Activated CD8-positive, alpha-beta memory T cell treated with anti-CD3 and anti-CD28 coated beads, Interleukin-2, amount 50 U/mL, for 1 hour (primary cell): ENCODE results near the gene PHACTR2.
"Not testable (repeated sequence)": the region's sequence is repeated elsewhere in the genome, so short reads cannot be mapped to it uniquely, and the experiment has no call there.

Source experiments
- DNase-seq: peaks from one replicate; pipeline ENCODE4 v3.0.0-alpha.2; 2020; ENCODE audit errors: extremely low read depth

PHACTR2 gene

DNA sequence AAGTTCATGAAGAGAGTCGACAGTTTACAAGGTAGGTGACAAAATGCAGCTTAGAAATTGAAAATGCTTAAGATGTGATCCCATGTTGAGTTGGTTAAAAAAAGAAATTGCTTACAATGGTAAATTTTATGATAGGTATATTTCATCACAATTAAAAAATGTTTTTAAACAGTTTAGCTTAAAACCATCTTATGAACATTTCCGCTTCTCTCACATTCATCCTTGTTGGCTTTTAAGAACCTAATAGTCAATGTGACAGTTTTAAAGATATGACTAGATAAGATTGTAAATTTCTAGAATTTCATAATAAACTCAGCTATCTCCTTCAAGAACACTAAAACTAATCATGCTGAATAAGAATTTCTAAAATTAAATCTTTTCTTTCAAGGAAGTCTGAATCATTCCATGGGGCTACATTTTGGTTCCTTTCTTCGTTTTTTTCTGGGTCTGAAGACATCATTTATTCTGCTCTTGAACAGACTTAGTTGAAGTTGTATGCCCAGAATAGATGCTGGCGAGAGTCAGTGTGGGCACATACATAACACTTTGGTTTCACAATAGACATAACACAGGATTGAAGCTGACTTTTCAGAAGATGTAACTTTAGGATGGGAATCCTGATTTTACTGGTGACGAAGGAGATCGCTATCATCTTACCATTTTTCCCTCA, 129.5 kb downstream of the PHACTR2 start:
- no peak for DNase-seq

DNA sequence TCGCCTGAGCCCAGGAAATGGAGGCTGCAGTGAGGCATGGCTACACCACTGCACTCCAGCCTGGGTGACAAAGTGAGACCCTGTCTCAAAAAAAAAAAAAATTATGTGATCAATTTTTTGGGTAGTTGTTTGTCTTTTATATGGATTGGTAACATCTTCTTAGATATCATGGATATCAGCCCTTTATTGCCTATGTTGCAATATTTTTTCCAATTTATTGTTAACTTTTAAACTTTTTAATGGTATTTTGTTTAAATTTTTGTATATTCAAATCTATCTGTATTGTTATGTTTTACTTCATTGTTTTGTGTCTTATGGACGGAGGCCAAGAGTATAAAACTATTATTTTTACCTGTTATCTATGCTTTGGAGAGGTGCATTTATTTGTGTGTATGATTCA, 133.0 kb downstream of the PHACTR2 start:
- DNase-seq = no peak

GRCh38 chr6:143811501-143812157, 133.9 kb downstream of the PHACTR2 start:
- no peak for DNase-seq

DNA sequence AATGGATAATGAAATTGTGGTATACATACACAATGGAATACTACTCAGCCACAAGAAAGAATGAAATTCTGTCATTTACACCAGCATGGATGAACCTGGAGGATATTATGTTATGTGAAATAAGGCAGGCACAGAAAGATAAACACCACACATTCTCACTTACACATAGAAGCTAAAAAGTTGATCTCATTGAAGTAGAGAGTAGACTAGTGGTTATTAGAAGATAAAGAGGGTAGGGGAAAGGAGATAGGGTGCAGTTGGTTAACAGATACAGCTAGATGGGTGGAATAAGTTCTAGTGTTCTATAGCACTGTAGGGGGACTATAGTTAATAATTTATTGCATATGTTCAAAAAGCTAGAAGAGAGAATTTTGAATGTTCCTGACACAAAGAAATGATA, 139.9 kb downstream of the PHACTR2 start:
- DNase-seq = no peak

DNA sequence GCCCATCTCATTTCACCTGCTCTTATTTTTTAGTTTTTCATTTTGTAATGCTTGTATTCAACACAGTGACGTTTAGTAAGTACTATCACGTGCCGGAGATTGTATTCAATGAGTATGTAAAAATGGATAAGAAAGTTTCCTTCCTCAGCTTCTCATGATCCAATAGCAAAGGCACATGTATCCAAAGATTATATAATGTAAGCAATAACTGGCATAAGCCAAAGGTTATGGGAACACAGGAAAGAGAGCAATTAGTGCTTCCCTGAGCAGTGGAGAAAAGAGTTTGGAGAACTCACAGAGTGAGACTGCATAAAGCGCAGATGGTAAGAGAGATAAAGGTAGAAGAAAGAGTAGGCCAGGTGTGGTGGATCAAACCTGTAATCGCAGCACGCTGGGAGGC, 143.6 kb downstream of the PHACTR2 start:
- DNase-seq = no peak

GRCh38 chr6:143822584-143823024, 144.8 kb downstream of the PHACTR2 start:
- no peak for DNase-seq

DNA sequence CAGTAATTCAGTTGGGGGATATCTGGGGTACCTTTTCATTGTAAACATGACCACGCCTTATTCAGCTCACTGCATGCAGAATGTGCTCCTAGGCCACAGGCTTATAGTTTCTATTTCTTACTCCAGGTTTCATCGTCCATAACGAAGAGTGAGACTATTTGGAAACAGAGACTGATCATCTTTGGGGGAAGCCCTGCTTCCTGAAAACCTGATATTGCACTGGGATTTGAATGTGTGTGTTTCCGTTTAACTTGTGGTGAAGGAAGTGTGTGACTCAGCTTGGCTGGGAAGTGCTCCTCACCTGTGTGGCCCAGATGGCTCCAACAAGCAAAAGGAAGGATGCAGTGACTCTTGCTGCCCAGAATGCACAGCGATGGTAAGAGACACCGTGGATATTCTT, 145.8 kb downstream of the PHACTR2 start:
- DNase-seq = no peak

DNA sequence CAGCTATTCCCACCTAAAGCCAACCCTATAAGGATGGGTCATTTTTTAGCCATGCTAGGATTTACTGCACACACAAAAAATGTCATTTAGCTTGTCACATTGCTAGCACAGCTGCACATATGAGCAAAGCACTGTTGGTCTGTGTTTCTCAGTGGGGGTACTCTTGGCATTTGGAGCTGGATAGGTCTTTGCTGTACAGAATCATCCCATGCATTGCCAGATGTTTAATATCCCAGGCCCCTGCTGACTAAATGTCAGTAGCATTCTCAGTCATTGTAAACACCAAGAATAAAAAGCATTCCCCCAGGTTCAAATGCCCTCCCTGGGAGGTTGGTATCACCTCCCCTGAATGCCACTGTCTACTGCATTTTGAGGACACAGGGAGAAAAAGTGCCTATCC, 150.8 kb downstream of the PHACTR2 start:
- no peak for DNase-seq

DNA sequence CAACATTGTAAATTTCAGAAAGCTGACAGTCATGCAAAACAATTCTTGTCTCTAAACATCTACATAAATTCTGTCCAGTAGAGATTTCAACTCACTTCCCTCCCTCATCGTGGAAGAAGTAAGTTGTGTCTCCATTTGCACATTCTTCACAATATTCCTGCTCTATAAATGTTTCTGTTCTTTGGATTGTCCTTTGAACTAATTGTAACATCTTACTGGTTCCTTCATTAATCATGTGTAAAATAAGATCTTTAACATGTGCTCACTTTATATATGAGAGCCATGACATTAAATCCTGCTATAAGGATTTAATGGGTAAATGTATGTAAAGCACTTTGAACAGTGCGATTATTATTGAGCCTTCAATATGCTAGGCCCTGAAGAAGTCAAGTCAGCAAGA, 158.4 kb downstream of the PHACTR2 start:
- no peak for DNase-seq

- no peak for DNase-seq
These were observed 160.6 kb downstream of the PHACTR2 start for GRCh38 chr6:143838395-143838794.

- DNase-seq = no peak
These were observed 161.4 kb downstream of the PHACTR2 start for GRCh38 chr6:143839196-143839595.

GRCh38 chr6:143840595-143841265, 163.0 kb downstream of the PHACTR2 start:
- DNase-seq = no peak

- no peak for DNase-seq
These were observed 164.7 kb downstream of the PHACTR2 start for GRCh38 chr6:143842461-143842901.

GRCh38 chr6:143842902-143843676, 165.3 kb downstream of the PHACTR2 start, which contains the start of gene LTV1:
TSS of gene LTV1 (plus strand) at chr6:143843338. CDS start at chr6:143843478, 140 bp downstream.
- DNase-seq = peak; percentile 78

DNA sequence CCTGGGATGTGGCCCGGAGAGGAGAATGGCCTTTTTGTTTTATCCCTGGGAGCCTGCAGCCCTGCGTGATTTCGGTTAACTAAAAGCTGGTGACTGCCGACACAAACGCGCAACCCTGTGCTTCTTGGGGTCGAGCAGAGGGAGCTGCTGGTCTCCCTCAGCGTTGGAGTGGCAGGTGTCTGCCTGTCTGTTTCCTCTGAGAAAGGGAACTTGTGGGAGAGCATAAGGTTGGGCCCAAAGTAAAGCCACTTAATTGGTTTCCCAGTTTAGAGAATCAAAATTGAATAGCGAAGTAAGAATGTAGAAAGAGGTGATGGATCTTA, 165.9 kb downstream of the PHACTR2 start:
- DNase-seq = no peak

DNA sequence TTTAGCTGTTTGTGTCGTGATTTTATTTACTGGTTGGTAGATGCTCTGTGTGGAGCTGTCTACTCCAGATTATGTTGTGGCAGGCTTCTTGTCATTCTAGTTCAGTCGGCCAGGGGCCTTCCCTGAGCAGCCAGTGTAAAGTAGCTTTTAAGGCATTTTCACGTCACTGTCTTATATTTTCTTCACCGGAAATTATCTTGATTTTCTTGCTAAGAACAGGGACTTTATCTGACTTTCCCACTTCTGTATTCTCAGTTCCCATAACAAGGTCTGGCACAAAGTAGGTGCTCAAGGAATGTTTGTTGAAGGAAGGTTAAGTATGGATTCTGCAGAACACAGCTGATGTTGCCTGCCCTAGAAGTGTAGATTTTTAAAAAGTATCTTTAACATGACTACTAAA, 166.2 kb downstream of the PHACTR2 start:
- DNase-seq = no peak

- DNase-seq = no peak
These were observed 167.3 kb downstream of the PHACTR2 start for GRCh38 chr6:143845033-143845432.

DNA sequence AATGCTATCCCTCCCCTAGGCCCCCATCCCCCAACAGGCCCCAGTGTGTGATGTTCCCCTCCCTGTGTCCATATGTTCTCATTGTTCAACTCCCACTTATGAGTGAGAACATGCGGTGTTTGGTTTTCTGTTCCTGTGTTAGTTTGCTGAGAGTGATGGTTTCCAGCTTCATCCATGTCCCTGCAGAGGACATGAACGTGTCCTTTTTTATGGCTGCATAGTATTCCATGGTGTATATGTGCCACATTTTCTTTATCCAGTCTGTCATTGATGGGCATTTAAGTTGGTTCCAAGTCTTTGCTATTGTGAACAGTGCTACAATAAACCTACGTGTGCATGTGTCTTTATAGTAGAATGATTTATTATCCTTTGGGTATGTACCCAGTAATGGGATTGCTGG, 173.9 kb downstream of the PHACTR2 start:
- not testable (repeated sequence) for DNase-seq

GRCh38 chr6:143855057-143855456, 177.3 kb downstream of the PHACTR2 start:
- DNase-seq = not testable (repeated sequence)

- DNase-seq = not testable (repeated sequence)
These were observed 179.0 kb downstream of the PHACTR2 start for GRCh38 chr6:143856762-143857161.

DNA sequence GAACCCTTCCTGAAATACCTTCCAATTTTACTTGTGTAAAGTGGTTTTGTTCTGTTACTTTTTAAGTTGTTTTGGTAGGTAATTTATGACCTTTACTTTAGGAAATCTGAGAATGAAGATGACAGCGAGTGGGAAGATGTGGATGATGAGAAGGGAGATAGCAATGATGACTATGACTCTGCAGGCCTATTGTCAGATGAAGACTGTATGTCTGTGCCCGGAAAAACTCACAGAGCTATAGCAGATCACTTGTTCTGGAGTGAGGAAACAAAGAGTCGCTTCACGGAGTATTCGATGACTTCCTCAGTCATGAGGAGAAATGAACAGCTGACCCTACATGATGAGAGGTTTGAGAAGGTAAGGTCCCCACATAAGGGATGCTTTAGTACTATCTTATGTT, 179.9 kb downstream of the PHACTR2 start:
- no peak for DNase-seq
